HuH-7 (cell line): ENCODE data around the gene LRRC9.
A peak's percentile ranks its signal among the peaks of the same experiment; 100 is the strongest.
"Not testable (repeated sequence)": the region's sequence is repeated elsewhere in the genome, so short reads cannot be mapped to it uniquely, and the experiment has no call there.

Experiments
- DNase-seq: peaks from one replicate; pipeline ENCODE4 v3.0.0; 2011; ENCODE audit warnings: low spot score

LRRC9 gene

DNA sequence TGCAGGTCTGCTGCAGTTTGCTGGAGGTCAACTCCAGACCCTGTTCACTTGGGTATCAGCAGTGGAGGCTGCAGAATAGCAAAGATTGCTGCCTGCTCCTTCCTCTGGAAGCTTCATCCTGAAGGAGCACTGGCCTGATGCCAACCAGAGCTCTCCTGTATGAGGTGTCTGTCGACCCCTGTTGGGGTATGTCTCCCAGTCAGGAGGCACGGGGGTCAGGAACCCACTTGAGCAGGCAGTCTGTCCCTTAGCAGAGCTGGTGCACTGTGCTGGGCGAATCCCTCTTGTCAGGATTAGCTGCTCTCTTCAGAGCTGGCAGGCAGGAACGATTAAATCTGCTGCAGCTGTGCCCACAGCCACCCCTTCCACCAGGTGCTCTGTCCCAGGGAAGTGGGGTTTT lies 37.9 kb downstream of the LRRC9 start:
- not testable (repeated sequence) for DNase-seq

DNA sequence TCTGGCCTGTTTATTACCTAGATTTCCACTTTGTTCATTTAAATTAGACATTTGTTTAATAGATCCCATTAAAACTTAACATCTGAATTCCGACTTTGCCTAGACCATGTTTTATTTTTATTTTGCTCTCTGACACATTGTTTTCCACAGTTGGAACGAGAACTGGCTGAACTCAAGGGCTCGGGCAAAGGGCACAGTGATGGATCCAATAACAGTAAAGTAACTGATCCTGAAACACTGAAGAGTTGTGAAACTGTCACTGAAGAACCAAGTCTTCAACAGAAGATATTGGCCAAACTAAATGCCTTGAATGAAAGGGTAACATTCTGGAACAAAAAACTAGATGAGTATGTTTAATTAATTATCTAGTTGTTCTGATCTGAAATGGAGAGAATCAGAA lies 39.7 kb downstream of the LRRC9 start:
- no peak for DNase-seq

DNA sequence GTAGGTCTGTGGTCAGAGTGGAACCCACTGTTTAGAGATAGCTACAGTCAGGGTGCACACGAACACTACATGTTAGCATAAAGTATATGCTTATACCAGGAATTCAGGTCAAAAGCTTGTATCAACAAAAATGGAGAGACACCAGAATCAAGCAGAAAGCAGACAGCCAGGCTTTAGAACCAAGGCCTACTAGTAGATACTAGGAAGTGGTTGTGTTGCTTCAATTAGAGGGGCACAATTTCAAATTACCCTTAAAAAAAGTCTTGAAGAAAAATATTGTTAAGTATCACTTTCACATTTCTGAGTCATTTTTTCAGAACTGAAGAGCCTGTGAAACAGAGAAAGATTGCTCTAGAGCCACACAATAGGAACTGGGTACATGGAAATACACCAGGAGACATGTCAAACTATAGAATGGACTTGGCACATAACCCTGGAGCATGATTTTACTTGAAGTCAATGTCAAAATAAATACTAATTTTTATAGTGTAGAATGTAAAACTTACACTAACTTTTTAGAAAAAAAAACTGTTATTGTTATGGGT lies 41.6 kb downstream of the LRRC9 start:
- DNase-seq: no peak

DNA sequence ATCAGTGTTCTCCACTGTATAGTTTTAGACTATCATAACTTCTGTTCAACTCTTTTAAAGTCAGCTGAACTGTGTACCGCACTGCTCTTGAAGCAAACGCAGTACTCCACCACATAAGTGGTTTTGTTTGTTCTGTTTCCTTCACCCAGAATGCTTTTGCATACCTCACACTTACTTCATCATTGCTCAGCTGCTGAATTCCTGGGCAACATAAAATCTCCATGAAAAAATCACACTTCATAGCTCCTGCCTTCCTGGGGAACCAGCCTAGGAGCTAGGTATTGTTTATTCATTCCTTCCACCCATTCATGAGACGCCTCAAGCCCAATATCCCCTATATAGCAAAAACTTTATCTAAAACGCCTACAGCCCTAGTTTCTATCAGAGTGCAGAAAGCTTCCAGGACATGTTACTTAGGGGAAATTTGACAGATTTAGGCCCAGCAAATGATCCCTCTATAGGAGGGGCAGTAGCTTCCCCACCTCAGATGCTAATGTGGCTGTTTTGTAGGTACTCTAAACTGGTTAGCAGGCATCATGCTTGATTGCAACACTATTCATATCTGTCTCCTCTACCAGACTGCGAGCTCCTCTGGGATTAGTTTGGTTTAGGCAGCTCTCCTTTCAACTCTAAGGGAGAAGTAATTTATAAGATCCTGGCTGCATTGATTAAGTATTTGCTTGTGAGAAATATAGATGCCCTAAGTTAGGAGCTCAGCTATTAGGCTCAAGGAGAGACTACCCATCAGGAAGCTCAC lies 44.5 kb downstream of the LRRC9 start:
- no peak for DNase-seq

DNA sequence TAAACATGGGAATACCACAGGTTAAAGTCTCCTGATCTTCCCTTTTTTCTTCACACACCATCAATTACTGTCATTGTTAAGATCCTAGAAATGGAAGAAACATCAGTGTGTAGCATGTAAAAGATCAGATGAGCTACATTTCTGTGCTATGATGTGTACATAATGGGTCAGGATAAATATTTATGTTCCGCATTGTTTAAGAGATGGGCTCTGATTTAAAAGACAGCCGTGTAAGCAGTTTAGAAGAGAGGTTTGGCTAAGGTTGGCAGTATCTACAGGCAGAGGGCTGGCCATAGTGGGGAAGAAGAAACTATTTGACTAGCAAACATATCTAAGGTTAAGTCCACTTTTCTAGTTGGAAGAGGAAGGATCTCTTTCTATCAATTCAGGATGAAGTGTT lies 49.4 kb downstream of the LRRC9 start:
- no peak for DNase-seq

DNA sequence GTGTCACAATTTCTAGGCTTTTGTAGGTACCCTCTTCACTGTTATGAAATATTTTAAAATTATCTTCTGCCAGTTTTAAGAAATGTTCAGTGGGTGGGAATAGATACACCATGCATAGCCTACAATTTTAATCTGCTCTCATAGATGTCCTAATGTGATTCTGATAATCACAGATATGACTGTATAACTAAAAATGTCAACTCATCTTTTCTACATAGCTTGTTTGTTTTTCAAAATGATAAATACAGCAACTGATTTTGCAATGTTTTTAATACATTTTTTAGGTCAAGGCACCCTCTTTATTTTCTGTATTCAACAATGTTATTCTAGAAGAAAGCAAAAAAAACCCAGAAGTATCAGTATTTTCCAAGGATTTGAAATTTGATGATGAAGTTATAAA lies 61.6 kb downstream of the LRRC9 start:
- DNase-seq: no peak

DNA sequence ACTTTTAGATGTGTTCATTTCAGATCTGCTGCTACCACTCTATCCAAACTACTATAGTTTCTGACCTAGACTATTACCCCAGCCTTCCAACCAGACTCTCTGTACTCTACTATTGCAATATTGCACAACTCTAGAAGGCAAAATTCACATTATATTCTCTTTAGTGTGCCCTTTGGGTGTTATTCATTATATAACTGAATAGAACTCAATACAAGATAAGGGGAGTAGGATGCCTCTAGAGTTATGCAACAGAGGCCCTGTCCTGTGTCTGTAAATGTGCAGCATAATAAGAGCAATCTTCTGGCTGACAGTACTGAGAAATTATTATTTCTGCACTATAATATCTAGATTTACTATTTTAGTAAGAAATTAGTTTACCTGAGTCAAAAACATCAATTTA lies 63.1 kb downstream of the LRRC9 start:
- no peak for DNase-seq

- no peak for DNase-seq
These were observed 66.7 kb downstream of the LRRC9 start for GRCh38 chr14:59986556-59987059.

- no peak for DNase-seq
These were observed 77.5 kb downstream of the LRRC9 start for GRCh38 chr14:59997449-59997848.

DNA sequence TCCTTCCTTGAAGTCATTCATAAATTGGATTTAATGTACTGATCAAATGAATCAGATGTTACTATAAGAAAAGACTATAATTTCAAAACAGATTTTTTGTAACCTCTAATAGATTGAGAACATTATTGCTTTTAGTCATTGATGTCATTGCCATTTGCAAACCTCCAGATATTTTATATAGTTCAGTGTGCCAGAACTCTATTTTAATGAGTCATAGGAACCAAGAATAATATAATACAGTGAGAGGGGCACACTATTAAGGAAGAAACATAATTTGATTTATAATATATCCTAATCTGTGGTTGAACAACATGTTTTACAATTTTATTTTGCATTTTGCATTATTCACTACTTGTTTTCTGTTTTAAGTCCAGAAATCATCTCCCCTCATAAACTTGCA lies 78.0 kb downstream of the LRRC9 start:
- DNase-seq: no peak

DNA sequence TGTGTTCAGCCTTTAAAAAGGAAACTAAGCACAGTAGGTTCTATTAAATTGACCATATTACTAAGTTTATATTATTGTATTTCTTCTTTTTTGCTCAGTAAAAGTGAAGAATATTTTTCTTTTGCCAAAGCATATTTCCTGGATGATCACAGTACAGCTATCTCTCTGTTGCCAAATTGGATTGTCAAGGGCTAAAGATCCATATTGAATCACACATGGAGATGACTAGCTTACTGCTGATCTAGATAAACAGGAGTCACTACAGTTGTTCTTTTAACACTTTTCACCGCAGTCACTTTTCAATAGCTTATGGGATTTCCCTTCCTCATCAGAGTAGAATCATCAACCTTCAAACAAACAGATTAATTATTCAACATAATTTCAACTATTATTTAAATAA lies 78.6 kb downstream of the LRRC9 start:
- DNase-seq: no peak

GRCh38 chr14:60002819-60003492 lies 83.0 kb downstream of the LRRC9 start:
- no peak for DNase-seq

DNA sequence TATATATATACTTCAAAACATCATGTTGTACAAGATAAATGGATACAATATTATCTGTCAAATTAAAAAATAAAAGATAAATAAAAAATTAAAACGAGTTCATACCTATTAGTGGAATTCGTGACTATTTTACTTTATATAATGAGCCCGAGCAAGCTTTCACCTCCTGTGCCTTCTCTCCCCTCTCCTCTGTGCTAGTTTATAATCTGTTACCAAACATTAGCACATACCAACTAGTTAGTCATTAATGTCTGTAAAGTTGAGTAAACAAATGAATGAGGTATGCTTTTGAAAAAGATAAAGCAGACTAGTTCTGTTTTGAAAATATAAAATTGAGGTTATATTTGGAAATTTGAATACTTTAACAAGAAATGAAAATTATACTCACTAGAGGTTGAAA lies 84.0 kb downstream of the LRRC9 start:
- DNase-seq: peak; percentile 33

GRCh38 chr14:60008042-60008441 lies 88.1 kb downstream of the LRRC9 start:
- DNase-seq: no peak

- DNase-seq: not testable (repeated sequence)
These were observed 90.3 kb downstream of the LRRC9 start for GRCh38 chr14:60010263-60010662.

DNA sequence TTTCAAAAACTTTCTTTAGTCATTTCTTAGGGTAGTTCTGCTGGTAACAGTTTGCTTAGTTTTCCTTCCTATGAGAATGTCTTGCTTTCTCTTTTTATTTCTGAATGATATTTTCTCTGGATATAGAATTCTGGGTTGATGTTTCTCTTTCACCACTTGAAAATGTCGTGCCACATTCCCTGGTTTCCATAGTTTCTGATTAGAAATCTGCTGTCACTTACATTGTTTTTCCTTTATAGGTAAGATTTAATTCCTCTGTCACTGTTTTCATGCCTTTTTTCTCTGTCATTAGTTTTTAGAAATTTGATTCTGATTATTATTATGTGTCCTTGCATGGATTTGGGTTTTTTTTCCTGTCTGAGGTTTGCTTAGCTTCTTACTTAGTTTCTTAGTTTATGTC lies 94.5 kb downstream of the LRRC9 start:
- DNase-seq: no peak

DNA sequence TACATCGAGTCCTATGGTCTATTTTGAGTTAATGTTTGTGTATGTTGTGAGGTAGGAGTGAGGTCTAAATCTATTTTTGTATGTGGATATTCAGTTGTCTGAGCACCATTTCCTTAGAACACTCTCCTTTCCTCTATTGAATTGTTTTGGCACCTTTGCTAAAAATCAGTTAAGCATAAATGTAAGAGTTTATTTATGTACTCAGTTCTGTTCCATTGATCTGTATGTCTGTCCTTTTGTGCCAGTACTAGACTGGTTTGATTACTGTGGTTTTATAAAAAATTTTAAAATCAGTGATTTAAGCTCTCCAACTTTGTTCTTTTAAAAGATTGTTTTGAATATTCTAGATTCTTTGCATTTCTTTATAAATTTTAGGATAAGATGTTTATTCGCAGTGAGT lies 101.7 kb downstream of the LRRC9 start:
- no peak for DNase-seq

GRCh38 chr14:60025571-60025970 lies 105.6 kb downstream of the LRRC9 start:
- no peak for DNase-seq

- DNase-seq: no peak
These were observed 115.2 kb downstream of the LRRC9 start for GRCh38 chr14:60035177-60035576.

DNA sequence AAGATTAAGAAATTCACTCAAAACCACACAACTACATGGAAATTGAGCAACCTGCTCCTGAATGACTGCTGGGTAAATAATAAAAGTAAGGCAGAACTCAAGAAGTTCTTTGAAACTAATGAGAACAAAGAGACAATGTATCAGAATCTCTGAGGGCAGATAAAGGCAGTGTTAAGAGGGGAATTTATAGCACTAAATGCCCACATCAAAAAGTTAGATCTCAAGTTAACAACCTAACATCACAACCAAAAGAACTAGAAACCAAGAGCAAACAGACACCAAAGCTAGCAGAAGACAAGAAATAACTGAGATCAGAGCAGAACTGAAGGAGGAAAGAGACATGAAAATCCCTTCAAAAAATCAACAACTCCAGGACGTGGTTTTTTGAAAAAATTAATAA lies 128.0 kb downstream of the LRRC9 start:
- not testable (repeated sequence) for DNase-seq

GRCh38 chr14:60051721-60052221 lies 131.8 kb downstream of the LRRC9 start:
- no peak for DNase-seq

- no peak for DNase-seq
These were observed 138.1 kb downstream of the LRRC9 start for GRCh38 chr14:60058087-60058486.

GRCh38 chr14:60061371-60061770 lies 141.4 kb downstream of the LRRC9 start:
- DNase-seq: no peak
